Inferior parietal cortex (tissue), 1 donor: Measurements from ENCODE around the gene PRKG2.

ENCODE experiments used
- DNase-seq: peaks from one replicate; pipeline ENCODE4 v3.0.0-alpha.2; 2016; ENCODE audit errors: extremely low spot score

PRKG2 gene

DNA sequence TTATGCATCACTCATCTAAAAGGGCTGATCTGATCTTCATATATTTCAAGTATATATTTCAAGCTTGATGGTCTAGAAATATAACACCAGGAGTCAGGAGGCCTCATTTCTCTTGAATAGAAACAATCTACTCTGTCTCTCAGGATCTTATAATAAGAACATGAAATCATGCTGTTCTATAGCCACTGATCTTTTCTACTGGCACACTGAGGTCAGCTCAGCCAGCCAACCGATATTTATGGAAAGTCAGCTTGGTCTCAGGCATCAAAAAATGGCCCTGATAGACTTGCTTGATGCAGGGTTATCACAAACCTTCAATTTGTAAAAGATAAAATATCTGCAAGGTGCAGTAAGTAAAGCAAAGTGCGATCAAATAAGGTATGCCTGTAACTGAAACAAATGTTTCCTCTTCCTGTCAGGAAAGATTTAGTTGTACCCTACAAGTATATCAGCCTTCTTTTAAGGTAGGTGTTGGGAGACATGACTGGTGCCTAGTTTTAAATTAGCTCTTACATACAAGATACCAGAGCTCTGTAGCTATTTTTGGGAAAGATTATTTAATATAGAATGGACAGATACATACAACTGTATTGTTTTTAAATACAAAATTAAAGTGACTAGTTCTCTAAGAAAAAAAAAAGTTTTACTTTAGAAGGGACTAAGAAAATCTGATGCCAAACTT, 121.2 kb downstream of the PRKG2 start:
- DNase-seq, result no peak

DNA sequence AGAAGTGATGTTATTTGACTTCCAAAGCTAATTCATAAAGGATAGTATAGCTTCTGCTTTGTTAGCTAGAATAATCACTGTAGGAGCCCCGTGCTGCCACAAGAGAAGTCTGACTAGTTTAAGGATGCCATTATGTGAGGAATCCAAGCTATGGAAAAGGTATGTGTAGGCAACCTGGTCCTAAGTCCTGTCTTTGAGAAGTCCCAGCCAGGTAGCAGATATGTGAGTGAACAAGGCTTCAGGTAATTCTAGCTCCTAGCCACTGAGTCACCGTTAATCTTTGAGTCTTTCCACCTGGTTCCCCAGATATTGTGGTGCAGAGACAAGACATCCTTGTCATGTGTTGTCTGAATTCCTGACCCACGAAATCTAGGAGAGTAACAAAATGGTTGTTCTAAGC, 129.0 kb downstream of the PRKG2 start:
- DNase-seq, result no peak

DNA sequence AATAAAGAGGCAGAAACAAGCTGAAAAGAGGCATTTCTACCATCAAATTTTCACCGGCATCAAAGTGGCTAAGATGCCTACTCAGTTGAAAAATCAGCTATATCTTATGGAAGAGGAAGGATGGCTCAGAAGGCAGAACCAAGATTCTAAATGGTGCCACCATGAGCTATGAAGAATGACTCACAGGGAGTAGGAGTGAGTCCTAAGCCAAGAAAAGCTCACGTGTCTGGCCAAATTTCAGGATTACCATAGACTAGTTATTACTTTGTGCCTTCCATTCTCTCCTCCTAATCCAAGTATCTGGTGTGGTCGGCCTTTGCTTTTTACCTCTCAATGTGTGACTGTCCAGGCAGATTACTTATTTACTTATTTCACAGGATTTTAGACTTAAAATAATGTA, 129.7 kb downstream of the PRKG2 start:
- DNase-seq, result no peak

DNA sequence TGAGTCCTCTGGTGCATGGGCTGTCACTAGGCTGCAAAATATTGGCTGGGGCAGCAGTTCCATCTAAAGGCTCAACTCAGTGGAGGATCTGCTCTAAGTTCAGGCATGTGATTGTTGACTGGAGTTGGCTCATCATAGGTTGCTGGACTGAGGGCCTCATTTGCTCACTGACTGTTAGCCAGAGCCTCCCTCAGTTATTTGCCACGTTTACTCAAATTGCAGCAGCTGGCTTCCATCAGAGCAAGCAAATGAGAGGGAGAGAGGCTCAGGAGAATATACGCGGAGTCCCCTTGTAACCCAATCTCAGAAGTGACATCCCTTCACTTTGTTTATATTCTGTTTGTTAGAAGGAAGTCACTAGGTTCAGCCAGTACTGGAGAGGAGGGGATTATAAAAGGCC, 130.4 kb downstream of the PRKG2 start:
- DNase-seq, result no peak

DNA sequence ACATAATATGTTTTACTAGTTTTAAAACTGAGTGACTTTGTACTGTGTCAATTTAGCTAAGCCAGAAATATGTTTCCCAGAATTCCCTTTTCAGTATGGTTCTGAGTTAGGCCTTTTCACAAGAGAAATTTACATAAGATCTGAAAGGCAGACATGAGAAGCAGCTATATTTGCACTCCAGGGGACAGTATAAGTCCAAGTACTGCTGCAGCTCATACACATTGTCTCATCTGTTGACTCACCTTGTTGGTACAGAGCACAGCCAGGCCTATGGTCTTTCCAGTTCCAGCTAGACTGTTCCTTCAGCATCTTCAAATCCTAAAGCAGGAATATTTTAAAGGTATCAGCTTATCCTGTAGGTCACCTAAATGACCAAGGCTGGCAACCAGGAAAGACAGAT, 131.0 kb downstream of the PRKG2 start:
- no peak for DNase-seq

DNA sequence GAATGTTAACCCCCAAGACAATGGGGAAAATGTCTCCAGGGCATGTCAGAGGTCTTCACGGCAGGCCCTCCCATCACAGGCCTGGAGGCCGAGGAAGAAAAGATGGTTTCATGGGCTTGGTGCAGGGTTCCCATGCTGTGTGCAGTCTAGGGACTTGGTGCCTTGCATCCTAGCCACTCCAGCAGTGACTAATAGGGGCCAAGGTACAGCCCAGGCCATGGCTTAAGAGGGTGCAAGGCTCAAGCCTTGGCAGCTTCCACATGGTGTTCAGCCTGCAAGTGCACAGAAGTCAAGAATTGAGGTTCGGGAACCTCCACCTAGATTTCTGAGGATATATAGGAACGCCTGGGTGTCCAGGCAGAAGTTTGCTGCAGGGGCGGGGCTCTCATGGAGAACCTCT, 133.9 kb downstream of the PRKG2 start:
- no peak for DNase-seq

DNA sequence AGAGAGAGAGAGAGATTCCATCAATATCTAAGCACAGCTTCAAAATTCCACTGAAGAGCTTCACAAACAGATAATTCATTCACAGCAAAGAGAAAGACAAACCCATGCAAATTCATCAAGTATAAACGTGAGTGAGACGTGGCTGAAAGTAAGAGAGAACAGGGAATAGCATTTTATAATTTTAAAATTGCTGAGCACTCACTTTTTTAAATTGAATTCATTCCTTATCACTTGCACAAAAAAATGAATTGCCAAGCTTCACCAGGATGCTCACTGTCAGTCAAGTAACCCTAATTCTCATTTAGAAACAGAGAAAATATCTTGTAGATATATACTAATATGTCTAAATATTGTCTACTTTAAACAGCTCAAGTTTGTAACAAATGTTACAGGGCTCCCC, 144.0 kb downstream of the PRKG2 start:
- no peak for DNase-seq

DNA sequence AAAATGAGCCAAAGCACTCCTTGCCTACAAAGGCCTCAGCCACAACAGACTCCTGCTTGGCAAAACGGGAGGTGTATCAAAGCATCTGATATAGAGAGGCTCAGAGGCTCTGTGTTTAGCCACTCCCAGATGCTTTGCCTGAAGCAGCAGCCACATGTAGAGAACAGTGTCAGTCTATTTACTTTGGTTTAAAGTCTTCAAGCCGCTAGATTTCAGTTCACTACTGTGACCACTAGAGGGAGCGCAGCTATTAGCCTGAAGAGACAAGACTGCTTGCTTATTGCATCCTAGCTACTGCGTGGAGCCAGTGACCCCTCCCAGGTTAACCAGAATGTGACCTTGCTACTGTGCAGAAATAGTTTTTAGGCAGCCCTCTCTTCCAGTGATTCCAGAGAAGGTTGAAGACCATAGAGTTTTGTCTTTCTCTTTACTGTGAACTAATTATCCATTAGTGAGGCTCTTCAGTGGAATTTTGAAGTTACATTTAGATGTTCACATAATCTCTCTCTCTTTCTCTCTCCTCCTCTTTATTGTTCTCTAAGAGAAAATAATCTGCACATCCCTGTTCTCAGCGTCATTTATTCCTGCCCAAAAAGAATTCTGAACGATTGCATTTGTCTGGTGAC, 145.2 kb downstream of the PRKG2 start:
- peak; percentile 95 for DNase-seq

DNA sequence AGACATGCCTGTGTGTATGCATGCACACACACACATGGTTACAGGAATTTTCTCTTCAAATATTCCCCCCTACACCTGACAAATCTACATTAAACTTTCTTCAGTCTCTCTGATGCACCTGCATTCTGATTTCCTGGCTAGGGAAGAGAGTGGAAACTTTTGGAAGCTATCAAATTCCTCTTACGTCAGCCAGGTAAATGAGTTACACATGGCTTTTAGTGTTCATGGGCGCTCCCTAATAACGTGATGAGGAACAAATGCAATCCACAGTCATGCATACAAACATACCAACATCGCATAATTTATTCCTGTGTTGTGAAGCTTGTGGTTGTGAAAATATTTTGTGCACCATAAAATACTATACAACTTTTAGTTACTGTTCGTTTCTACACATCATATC, 149.6 kb downstream of the PRKG2 start:
- DNase-seq, result no peak

DNA sequence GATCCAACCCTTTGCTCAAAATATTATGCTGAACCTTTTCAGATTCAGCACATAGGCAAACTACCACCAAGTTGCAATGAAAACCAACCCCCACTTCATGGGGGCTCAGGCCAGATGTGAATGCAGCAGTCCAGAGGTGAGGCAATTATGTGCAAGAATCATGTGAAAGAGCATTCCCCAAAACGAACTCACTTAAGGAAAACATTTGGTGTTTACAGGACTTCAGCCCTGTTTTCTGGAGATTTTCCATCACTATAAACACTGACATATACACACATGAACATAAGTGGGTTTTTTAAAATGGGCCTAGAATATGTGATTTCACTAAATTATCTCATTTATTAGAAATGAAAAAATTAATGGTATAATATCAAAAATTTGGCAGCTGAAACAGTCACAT, 153.0 kb downstream of the PRKG2 start:
- DNase-seq, result no peak

DNA sequence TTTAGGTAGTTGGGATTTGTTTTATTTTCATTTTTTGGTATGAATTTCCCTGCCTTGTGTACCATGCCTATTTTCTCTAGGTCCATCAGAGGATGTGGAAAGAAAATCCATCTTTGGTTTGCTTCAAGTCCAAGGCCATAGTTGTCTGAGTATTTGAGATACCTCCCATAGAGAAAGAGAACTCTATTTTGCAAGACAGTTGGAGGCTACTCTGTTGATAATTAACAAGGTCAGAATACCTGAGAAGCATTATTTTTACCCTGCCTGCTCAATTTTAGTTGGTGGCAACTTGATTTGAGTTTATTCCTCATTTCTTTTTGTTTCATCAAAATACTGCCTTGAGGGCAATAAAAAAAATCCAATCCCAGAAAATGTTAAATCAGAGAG, 153.7 kb downstream of the PRKG2 start:
- DNase-seq, result no peak

DNA sequence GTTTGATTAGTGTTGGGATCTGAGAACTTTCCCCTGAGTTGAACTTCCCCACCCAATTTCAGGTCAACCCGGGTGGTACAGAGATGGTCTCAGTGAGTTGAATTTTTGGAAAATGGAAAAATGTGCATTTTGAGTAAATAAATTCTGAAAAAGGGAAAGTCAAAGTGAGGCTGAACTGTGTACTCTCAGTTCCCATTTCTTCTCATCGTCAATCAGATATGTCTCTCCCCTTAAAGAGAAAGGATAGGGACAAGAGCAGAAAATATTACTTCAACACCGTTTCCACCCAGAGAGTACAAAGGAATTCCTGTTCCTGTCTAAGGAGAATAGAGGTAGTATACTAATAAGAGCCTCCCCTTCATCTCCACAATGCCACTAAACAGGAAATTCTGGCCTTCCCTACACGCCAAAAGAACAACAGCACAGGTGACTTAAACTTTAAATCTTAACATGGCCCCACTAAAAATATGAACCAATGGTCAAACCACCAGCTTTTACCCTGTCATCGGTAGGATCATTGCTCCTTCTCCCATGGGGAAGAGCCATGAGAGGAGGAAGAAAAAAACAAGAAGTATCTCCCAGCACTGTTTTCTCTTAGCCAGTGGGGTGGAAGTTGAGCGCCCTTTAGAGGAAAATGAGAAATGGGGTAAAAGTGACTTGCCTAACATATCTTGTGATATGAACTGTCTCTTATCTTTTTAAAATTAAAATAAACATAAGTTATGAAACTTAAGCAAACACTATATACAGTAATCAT, 154.3 kb downstream of the PRKG2 start:
- DNase-seq, result no peak

DNA sequence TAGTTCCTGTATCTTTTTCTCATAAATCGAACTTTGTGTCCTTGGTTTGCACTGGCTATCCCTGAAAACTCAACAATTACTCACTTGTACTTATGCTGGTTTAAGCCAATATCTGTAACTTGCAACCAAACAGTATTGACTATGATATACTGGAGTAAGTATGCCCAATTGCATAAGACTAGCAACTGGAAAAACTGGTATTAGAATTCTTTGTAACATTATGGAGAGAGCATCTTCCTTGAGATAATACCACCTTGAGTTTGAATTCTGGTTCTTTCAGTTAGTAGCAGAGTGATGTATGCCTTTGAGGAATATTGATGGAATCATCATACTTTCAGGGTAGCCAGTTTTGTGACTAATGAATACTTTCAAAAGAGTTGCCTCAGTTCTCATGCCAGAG, 156.4 kb downstream of the PRKG2 start:
- no peak for DNase-seq

DNA sequence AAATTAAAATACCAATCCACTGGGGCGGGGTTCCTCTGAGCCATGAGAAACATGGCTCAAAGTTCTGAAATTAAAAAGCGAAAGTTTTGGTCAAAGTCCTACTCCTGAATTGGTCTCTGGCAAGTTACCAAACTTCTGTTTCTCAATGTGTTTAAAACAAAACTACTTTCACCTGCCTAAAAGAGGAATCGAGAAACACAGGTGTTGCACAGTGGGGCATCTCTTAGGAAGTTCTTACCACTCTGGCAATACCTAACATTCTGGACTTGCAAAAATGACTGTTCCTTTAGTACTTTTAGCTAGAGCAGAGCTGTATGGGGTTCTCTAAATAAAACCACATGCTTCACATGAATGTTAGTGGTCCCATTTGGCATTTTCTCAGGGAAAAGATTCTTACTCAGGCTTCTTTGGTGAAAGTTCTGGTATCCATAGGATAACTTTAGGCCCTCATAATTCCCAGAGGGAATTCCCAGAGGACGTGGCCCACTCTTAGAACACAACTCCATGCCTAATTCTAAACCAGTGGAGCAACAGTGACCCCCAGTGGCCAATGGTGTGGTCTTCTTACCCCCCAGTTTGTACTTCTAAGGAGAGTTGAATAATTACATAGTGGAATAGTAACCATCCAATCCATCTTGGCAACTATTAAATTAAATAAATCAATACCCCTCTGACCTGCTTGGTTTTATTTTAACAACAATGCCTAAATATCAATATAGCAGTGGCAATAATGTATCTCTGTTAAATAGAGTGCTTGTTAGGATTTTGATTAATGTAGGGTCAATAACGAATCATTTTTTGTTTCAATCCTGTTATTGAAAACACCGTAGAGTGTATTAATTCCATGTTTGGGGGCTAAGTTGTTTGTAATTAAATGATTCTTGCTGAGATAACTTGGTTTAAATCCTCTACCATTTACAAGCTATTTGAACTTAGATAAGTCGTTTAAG, 162.6 kb downstream of the PRKG2 start:
- DNase-seq, result peak; percentile 75

DNA sequence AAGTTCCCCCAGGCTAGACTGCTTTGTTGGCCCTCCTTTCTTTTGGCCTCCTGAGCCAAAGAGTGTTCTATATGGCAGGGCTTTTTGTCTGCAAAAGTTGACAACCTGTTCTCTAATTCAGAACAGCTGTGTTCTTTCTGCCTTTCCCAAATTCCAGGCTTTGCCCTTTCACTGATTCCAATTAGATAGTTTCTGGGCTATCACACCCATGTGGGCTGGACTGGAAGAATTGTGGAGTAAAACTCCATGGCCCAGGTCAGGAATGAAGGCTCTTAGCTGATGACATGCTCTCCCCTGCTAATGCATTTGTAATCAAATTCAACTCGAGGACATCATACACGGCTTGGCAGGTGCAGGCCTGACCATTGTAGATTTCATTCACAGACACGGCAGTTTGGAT, 165.1 kb downstream of the PRKG2 start:
- no peak for DNase-seq

DNA sequence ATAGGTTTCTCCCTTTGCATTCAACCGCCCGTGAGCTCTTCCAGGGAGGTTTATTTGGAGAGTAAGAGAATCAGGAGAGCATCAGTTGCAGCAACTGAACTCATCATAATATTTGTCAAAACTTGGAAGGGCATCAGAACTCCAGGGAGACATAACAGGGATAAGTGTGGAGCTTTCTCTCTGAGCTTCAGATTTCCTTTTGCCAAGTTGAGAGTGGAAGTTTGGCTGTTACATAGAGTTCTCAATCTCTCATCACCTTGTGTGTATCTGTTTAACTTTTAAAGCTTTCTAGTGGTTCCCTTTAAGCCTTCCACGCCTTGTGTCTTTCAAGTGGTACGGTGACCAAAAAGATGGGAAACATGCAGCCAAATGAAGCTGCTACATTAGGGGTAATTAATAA, 165.7 kb downstream of the PRKG2 start:
- DNase-seq, result no peak

DNA sequence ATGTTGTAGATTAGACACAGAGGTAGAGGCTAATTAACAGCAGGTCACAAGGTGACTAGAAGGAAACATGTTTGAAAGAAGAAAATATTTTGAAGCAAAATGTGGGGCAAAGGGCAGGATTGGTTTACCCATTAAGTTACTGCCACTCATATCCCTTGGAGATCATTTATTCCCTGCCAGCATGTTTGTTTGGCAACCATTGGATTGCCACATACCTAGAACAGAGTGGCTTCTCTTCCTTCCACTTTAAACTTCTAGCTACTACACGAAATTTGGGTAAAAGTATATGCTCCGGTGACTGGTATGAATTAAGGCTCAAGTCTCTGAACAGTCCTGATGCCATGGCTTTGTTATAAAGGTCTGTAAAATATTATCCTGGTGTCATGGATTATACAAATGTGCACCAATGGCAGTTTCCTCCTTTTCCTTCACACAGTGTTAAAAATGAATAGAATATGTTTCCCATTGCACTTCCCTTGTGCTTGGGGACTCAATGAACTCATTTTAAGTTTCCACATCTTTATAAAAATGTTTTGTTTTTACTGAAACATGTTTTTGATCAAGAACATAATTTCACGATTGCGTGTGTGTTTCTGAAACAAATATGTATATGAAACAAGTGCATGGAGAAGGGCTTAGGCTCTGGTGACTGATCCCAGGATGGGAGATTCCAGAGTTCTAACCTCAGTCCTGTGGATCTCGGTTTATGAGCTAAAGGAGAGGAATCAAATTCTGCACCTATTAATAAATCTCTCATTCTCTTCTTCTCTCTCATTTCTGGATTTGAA, 172.2 kb downstream of the PRKG2 start:
- DNase-seq, result no peak

DNA sequence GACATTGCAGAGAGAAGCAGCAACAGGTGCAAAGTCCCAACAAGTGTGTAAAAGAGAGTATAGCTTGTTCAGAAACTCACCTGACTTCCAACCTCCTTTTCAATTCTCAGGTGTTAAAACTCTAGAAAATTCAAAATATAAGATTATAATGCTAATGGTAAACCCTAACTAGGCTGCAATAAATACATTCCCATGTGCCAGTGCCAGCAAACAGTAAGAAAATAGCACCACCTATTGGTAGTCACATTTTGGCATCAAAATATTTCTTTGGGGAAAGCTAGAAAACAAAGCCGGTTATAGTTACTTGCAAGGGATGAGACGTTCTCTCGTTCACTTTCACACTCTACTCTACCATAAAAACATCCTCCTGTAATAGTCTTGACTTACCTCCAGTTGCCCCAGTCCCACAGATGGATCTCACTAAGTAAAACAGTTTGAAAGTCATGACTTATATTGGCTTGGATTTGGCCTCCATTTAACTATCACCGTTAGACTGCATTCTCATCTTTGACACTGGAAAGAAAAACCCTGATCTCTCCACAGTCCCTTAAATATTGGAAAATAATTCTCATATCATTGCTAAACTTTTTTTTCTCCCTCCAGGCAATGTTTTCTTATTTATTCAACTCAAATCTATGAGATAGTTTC, 174.9 kb downstream of the PRKG2 start:
- DNase-seq, result peak; percentile 78

DNA sequence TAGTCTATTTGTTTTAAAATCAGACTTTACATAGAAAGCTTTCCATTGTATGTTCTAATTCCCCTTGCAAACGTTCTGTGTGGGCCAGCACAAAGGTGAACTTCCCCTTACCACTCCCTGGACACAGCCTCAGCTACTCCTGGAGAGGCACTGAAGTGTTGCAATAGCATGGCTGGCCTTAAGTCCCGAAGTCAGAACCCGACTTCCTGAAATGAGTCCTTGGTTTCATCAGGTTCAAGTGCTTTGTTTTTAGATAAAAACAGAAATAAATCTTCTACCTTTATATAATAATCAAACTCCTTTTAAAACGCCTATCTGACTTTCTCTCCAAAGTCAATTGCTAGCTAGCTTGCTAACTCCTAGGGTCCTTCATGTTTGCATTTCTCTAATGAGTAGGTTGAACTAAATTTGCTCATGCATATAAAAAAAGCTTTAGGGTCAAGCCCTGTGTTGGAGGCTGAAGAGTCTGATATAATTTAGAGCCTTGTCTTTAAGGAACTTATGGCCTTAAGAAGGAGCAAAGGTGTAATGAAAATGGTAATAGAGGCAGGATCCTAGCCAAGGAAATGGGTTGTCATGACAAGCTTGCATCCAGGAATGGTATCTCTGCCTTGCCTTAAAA, 175.6 kb downstream of the PRKG2 start:
- DNase-seq, result no peak

DNA sequence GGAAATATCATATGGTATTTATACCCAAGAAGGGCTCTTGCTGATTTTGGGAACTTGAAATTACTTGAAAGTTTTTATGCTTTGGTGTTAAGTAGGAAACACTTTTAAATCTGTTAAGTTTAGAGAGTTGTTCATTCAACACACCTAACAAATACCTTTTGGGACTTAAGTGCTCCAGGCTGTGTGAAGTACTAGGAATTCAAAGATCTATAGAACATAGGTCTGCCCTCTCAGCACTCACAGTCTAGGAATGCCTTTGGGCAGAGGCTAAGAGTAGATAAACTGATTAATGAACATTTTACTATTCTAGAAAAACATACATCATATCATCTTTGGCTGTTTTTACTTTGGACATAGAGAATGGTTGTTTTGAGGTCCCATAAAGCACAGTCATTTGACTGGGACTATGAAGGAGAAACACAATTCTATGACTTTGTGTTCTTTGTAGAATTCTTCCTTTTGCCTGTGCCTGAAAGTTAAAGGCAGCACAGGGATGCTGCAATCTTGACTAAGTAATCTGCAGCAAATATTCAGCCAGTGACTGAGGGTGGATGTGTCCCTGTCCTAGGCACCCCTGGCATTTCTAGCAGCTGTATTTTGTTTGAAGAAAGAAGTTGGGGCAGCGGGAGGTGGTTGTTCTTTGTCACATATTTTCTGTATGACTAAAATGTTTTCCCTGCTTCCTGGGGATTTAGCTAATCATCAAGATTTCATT, 176.2 kb downstream of the PRKG2 start:
- DNase-seq, result no peak
